ENCODE results near the gene INTS2.

- TF ChIP-seq CTCF (IDR thresholded peaks at IDR 0.05) (no peak), EZH2 (IDR thresholded peaks at IDR 0.05; ENCODE audit: borderline replicate concordance, insufficient read depth, low read depth, low read length, poor library complexity, severe bottlenecking) (no peak)
These were observed 19.3 kb downstream of the INTS2 start for GRCh38 chr17:61908292-61909037.

Measured in B cell (primary cell).